DMS53 treated with DMSO at 0.1 percent for 48 hours (cell line): ENCODE data around the gene HLA-G.
"Not testable (repeated sequence)": the region's sequence is repeated elsewhere in the genome, so short reads cannot be mapped to it uniquely, and the experiment has no call there.

Source experiments
- DNase-seq: peaks from one replicate; lab custom pipeline; 2025; ENCODE audit not compliant: unreplicated experiment; lab: John Stamatoyannopoulos, UW

Gene HLA-G

DNA sequence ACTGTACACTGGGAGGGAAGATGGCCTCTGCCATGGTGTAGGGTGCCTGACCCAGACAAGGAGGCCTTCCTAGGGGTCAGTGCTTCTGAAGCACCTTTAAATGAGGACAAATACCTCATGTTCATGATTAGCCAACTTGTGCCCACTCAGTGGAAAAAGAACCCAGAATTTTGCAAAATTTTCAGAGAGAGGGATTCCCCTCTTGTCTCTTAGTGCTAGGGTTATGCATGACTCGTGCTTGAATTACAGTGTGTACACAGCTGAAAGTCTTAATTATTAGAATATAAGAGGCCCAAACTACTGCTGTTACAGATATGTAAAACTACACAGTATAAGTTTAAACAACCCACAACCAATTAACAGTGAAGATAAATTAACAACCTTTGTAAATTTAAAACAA lies 38.0 kb downstream of the HLA-G start:
- no peak for DNase-seq

DNA sequence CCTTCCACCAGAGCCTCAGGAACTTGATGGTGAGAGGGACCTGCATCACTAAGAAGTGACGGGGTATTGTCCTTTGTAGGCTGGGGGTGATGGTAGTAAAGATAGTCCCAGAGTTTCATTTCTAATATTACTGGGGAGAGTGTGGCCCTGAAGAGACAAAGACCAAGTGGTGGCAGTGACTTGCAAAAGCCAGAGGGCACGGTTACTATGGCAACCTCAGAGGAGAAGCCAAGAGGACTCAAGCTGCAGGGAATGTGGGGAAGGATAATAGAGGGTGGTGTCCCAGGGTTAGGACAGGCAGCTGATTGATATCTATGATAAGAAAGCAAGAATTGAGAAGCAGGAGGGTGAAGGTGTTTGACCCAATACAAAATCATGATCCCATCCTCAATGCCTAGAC lies 42.5 kb downstream of the HLA-G start:
- no peak for DNase-seq

- DNase-seq = no peak
Measured at GRCh38 chr6:29872791-29873190, 45.2 kb downstream of the HLA-G start.

DNA sequence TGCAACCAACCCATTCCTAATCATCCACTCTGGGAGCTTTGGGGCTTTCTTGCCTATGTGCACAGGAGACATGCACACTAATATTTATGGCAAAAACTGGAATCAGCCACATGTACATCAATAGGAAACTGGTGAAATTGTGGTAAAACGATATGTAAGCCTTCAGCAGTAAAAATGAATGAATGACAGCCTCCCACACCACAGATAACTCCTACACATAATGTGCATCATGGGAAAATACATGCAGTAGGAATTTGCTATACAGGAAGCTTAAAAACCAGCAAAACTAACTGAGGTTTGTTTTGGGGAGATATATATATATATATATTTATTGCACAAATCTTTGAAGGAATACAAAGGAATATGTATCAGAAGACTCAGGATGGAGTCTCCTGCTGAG lies 47.6 kb downstream of the HLA-G start:
- DNase-seq = no peak

- DNase-seq = not testable (repeated sequence)
Measured at GRCh38 chr6:29875734-29876133, 48.1 kb downstream of the HLA-G start.
